Calu3 (cell line): ENCODE data around the gene GARIN1A. TPM values are rescaled to one million over a fixed set of nuclear protein-coding genes. Genes with fewer than 3 reads are reported as not detected.

ENCODE experiments used
- BruUV-seq: library from RNA; stranded (reverse); fragments of 400-500 nt; replicated peaks from 2 replicates; lab custom pipeline; 2021; lab: Mats Ljungman, UMichigan
- CTCF ChIA-PET: fragments of 300-600 bp; sonication (Branson Sonifier 250); formaldehyde crosslinking; loops from one replicate; lab custom pipeline; 2022; ENCODE audit warnings: antibody characterized with exemption; lab: Charles Lee
- DNase-seq: peaks from one replicate; pipeline ENCODE4 v3.0.0; 2022
- H3K27ac Mint-ChIP-seq: one replicate; pipeline ENCODE4 v1.8.0; 2022; ENCODE audit warnings: mixed read lengths; ENCODE audit not compliant: unreplicated experiment
- H3K27me3 Mint-ChIP-seq: one replicate; pipeline ENCODE4 v1.8.0; 2022; ENCODE audit warnings: mixed read lengths; ENCODE audit not compliant: unreplicated experiment
- H3K36me3 Mint-ChIP-seq: one replicate; pipeline ENCODE4 v1.8.0; 2022; ENCODE audit warnings: mild to moderate bottlenecking, moderate library complexity, mixed read lengths; ENCODE audit not compliant: insufficient read depth, unreplicated experiment
- H3K4me1 Mint-ChIP-seq: one replicate; pipeline ENCODE4 v1.8.0; 2022; ENCODE audit warnings: mild to moderate bottlenecking, low read depth, mixed read lengths; ENCODE audit not compliant: unreplicated experiment
- H3K4me3 Mint-ChIP-seq: one replicate; pipeline ENCODE4 v1.8.0; 2022; ENCODE audit warnings: mild to moderate bottlenecking, low read depth, moderate library complexity, mixed read lengths; ENCODE audit not compliant: unreplicated experiment
- H3K9me3 Mint-ChIP-seq: one replicate; pipeline ENCODE4 v1.8.0; 2022; ENCODE audit warnings: low read depth, mixed read lengths; ENCODE audit not compliant: unreplicated experiment
- intact Hi-C: fragments of 100-400 bp; cut with micrococcal nuclease; formaldehyde crosslinking; loops from one replicate; pipeline ENCODE4 v1.10.0; 2022; ENCODE audit not compliant: unreplicated experiment
- total RNA-seq: library from RNA; stranded (reverse); gene quantifications from 2 replicates; pipeline ENCODE4 v1.2.3, GENCODE V29; 2022
- TF ChIP-seq, protein P1 (sequence below): fragments of 200-600 bp; IDR thresholded peaks from one replicate; pipeline ENCODE4 v1.8.0; 2022; ENCODE audit warnings: antibody characterized with exemption; ENCODE audit not compliant: unreplicated experiment

The GARIN1A gene
- total RNA-seq, 1 experiment from 2014 or later: 7.3 TPM

DNA sequence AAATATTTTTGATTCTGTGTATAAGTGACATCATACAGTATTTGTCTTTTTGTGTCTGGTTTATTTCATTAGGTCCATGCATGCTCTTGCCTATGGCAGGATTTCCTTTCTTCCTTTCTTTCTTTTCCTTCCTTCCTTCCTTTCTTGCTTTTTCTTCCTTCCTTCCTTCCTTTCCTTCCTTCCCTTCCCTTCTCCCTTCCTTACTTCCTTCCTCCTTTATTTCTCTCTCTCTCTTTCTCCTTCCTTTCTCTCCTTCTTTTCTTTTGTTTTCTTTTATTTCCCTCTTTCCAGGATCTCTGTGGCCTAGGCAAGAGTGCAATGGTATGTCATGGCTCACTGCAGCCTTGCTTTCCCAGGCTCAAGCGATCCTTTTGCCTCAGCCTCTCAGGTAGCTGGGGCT lies 35.7 kb downstream of the GARIN1A start:
- Mint-ChIP-seq H3K4me1 (no peaks in the 10 kb centered on the region), H3K27me3 (no peaks in the 10 kb centered on the region), H3K36me3 (no peaks in the 10 kb centered on the region), H3K9me3 (peaks cover 2% of the 10 kb centered on the region), H3K27ac (no peak overlapping the region), H3K4me3 (no peak overlapping the region)
- no peak for DNase-seq
- TF ChIP-seq, protein P1, sequence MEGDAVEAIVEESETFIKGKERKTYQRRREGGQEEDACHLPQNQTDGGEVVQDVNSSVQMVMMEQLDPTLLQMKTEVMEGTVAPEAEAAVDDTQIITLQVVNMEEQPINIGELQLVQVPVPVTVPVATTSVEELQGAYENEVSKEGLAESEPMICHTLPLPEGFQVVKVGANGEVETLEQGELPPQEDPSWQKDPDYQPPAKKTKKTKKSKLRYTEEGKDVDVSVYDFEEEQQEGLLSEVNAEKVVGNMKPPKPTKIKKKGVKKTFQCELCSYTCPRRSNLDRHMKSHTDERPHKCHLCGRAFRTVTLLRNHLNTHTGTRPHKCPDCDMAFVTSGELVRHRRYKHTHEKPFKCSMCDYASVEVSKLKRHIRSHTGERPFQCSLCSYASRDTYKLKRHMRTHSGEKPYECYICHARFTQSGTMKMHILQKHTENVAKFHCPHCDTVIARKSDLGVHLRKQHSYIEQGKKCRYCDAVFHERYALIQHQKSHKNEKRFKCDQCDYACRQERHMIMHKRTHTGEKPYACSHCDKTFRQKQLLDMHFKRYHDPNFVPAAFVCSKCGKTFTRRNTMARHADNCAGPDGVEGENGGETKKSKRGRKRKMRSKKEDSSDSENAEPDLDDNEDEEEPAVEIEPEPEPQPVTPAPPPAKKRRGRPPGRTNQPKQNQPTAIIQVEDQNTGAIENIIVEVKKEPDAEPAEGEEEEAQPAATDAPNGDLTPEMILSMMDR: no peak
- intact Hi-C loops: no loop called here
- BruUV-seq: no TSS peak
- CTCF ChIA-PET: no interaction called here

DNA sequence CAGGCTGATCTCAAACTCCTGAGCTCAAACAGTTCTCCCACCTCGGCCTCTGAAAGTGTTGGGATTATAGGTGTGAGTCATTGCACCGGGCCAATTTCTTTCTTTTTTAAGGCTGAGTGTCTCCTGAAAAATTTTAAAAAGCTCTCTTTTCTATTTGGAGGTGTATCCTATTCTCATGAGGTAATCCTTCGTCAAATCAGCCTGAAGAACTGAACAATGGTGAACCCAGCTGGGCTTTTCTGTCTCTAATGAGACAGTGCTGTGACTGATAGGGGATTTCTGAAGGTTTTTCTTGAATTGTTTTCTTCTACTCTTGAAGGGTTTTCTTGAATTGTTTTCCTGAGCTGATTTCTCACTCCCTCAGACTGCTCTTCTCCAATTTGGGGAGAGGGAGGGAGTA lies 36.1 kb downstream of the GARIN1A start:
- DNase-seq: no peak
- intact Hi-C loops: no loop called here
- H3K4me3 Mint-ChIP-seq: no peak overlapping the region
- TF ChIP-seq, protein P1: no peak
- no peaks in the 10 kb centered on the region for H3K27me3 Mint-ChIP-seq
- no peak overlapping the region for H3K27ac Mint-ChIP-seq
- H3K4me1 Mint-ChIP-seq: no peaks in the 10 kb centered on the region
- CTCF ChIA-PET: no interaction called here
- no TSS peak for BruUV-seq
- peaks cover 2% of the 10 kb centered on the region for H3K9me3 Mint-ChIP-seq
- no peaks in the 10 kb centered on the region for H3K36me3 Mint-ChIP-seq

DNA sequence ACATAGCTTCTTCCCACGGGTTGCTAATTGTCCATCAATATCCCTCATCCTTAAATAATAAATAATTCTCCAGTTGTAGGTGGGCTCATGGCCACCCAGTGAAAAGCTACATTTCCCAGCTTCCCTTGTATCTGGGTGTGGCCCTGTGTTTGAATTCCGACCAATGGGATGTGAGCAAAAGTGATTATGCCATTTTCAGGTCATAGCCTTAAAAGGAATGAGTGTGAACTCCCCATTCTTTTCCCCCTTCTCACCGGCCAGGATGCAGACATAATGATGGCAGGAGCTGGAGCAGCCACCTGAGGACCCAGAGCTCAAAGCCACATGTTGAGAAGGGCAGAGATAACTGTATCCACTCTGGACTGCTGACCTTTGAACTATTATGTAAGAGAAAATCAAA lies 36.7 kb downstream of the GARIN1A start:
- CTCF ChIA-PET: no interaction called here
- Mint-ChIP-seq H3K27me3 (no peaks in the 10 kb centered on the region), H3K9me3 (peaks cover 2% of the 10 kb centered on the region), H3K36me3 (no peaks in the 10 kb centered on the region), H3K4me1 (no peaks in the 10 kb centered on the region), H3K27ac (no peak overlapping the region), H3K4me3 (no peak overlapping the region)
- intact Hi-C loops: no loop called here
- no peak for DNase-seq
- BruUV-seq: no TSS peak
- TF ChIP-seq, protein P1: no peak

DNA sequence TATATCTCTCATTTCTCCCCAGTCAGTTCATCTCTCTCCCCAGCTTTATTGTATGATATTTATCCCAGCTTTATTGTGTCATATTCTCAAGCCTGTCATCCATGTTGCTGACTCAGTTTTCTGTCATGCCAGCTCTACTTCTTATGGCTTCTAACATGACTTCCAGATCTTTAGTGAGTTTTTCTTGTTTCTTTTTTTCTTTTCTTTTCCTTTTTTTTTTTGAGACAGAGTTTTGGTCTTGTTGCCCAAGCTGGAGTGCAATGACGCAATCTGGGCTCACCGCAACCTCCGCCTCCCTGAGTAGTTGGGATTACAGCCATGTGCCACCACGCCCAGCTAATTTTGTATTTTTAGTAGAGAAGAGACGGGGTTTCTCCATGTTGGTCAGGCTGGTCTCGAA lies 38.4 kb downstream of the GARIN1A start:
- intact Hi-C loops: no loop called here
- H3K4me1 Mint-ChIP-seq: no peaks in the 10 kb centered on the region
- TF ChIP-seq, protein P1: no peak
- peaks cover 2% of the 10 kb centered on the region for H3K9me3 Mint-ChIP-seq
- H3K27me3 Mint-ChIP-seq: peaks cover 3% of the 10 kb centered on the region
- no peak overlapping the region for H3K27ac Mint-ChIP-seq
- BruUV-seq: no TSS peak
- H3K4me3 Mint-ChIP-seq: no peak overlapping the region
- no peak for DNase-seq
- CTCF ChIA-PET: no interaction called here
- no peaks in the 10 kb centered on the region for H3K36me3 Mint-ChIP-seq
